ENCODE results near the gene PRR5L.

- TF ChIP-seq, protein P1, sequence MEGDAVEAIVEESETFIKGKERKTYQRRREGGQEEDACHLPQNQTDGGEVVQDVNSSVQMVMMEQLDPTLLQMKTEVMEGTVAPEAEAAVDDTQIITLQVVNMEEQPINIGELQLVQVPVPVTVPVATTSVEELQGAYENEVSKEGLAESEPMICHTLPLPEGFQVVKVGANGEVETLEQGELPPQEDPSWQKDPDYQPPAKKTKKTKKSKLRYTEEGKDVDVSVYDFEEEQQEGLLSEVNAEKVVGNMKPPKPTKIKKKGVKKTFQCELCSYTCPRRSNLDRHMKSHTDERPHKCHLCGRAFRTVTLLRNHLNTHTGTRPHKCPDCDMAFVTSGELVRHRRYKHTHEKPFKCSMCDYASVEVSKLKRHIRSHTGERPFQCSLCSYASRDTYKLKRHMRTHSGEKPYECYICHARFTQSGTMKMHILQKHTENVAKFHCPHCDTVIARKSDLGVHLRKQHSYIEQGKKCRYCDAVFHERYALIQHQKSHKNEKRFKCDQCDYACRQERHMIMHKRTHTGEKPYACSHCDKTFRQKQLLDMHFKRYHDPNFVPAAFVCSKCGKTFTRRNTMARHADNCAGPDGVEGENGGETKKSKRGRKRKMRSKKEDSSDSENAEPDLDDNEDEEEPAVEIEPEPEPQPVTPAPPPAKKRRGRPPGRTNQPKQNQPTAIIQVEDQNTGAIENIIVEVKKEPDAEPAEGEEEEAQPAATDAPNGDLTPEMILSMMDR (IDR thresholded peaks at IDR 0.05; ENCODE audit: low read length) = no peak
- TF ChIP-seq EZH2phosphoT487 (IDR thresholded peaks at IDR 0.05; ENCODE audit: low read length) (no peak), EZH2 (optimal IDR thresholded peaks at IDR 0.05; ENCODE audit: low read depth, low read length) (no peak)
These were observed 211.9 kb downstream of the PRR5L start for GRCh38 chr11:36507824-36508489.

Data from MM.1S (cell line).